ENCODE data around the gene GRHL1. TPM values are rescaled to one million over a fixed set of nuclear protein-coding genes. Genes with fewer than 3 reads are reported as not detected.

Gene GRHL1
- total RNA-seq, 1 experiment from 2014 or later, result 2.5 TPM

- H3K79me2 ChIP-seq (ENCODE audit: insufficient read depth, low read length), result no peaks in the 10 kb centered on the region
- no peak overlapping the region for H3K4ac ChIP-seq (ENCODE audit: low read depth, low read length)
- no peaks in the 10 kb centered on the region for H3K79me1 ChIP-seq (ENCODE audit: insufficient read depth, low read depth, low read length, poor library complexity, severe bottlenecking)
- H2BK20ac ChIP-seq (ENCODE audit: low read depth, low read length, poor library complexity, severe bottlenecking), result no peak overlapping the region
- no peak overlapping the region for H3K14ac ChIP-seq (ENCODE audit: insufficient read depth, low read length)
- peaks cover 10% of the 10 kb centered on the region for H3K23me2 ChIP-seq (ENCODE audit: insufficient read length, low read depth, low read length, poor library complexity, severe bottlenecking)
- no peak overlapping the region for H3T11ph ChIP-seq (ENCODE audit: low read length)
- no peak for TF ChIP-seq CTCF (conservative IDR thresholded peaks at IDR 0.05)
- H3K27ac ChIP-seq (ENCODE audit: insufficient read length, low read depth, low read length), result no peak overlapping the region
- H4K8ac ChIP-seq (replicated peaks; ENCODE audit: insufficient read length, low read depth, low read length), result no peak overlapping the region
- H4K5ac ChIP-seq (ENCODE audit: insufficient read length, low read depth, low read length), result no peak overlapping the region
- no peak overlapping the region for H2BK15ac ChIP-seq (ENCODE audit: low read depth, low read length)
- no CpG with 5 or more reads among the region's 10 CpGs for WGBS (ENCODE audit: extremely low coverage, insufficient read length, low lambda C conversion rate)
- H2BK120ac ChIP-seq (ENCODE audit: low read depth, low read length, poor library complexity, severe bottlenecking), result no peak overlapping the region
- no peaks in the 10 kb centered on the region; a peak in 1 of 5 replicates for H3K9me3 Mint-ChIP-seq
- no peak overlapping the region for H2AK5ac ChIP-seq (ENCODE audit: insufficient read length, low read length)
- no peak overlapping the region for H3K27ac Mint-ChIP-seq
- no peak overlapping the region for H3K56ac ChIP-seq (ENCODE audit: insufficient read length, low read depth, low read length)
- no peak overlapping the region for H3K9ac ChIP-seq (ENCODE audit: extremely low read depth, insufficient read length, low read length)
- no peak for DNase-seq
- H3K4me3 Mint-ChIP-seq, result no peak overlapping the region
- no peak overlapping the region for H2AFZ ChIP-seq (ENCODE audit: low read length)
- peaks cover 0 to 10% (median 0%) of the 10 kb centered on the region in 3 experiments; a peak in 2 of 7 replicates for H3K36me3 Mint-ChIP-seq (ENCODE audit: insufficient read depth in 1 of 3, low read depth in 3 of 3)
- no peaks in the 10 kb centered on the region; the same call in 1 of the 2 replicates for H3K27me3 ChIP-seq (ENCODE audit: insufficient read depth, low read length)
- H3K4me1 ChIP-seq (ENCODE audit: insufficient read depth, low read length), result no peaks in the 10 kb centered on the region
- no peak overlapping the region for H4K91ac ChIP-seq (ENCODE audit: insufficient read length, low read depth, low read length)
- H4K20me1 ChIP-seq (ENCODE audit: control insufficient read depth, insufficient read depth, insufficient read length), result no peaks in the 10 kb centered on the region
- no peaks in the 10 kb centered on the region for H3K9me3 ChIP-seq (ENCODE audit: control insufficient read depth, low read depth, low read length)
- no peak overlapping the region for H3K4me2 ChIP-seq (ENCODE audit: insufficient read depth, insufficient read length, low read length)
- peaks cover 14 to 21% of the 10 kb centered on the region in 2 experiments for H3K4me1 Mint-ChIP-seq
- H2BK5ac ChIP-seq (ENCODE audit: insufficient read length, low read length), result no peak overlapping the region
- H3K23ac ChIP-seq (ENCODE audit: insufficient read length, low read depth, low read length), result no peak overlapping the region
- H2BK12ac ChIP-seq (ENCODE audit: insufficient read length, low read depth, low read length), result no peak overlapping the region
- H3K27me3 Mint-ChIP-seq (ENCODE audit: low read depth), result peaks cover 32% of the 10 kb centered on the region
- no peak overlapping the region for H3K18ac ChIP-seq (ENCODE audit: insufficient read length, low read depth, low read length)
These were observed 86.6 kb downstream of the GRHL1 start for GRCh38 chr2:10038123-10038522.
